Osteocyte (in vitro differentiated cells): Measurements from ENCODE around the gene CCDC170. TPM values are rescaled to one million over a fixed set of nuclear protein-coding genes. Genes with fewer than 3 reads are reported as not detected.

Experiments used
- DNase-seq: peaks from one replicate; pipeline ENCODE4 v3.0.0; 2021; ENCODE audit warnings: mixed read lengths; ENCODE audit not compliant: unreplicated experiment; ENCODE audit errors: extremely low spot score
- H3K27ac Mint-ChIP-seq: one replicate; pipeline ENCODE4 v1.8.0; 2021; ENCODE audit warnings: mild to moderate bottlenecking, mixed read lengths; ENCODE audit not compliant: unreplicated experiment
- H3K27me3 Mint-ChIP-seq: one replicate; pipeline ENCODE4 v1.8.0; 2021; ENCODE audit warnings: mixed read lengths; ENCODE audit not compliant: unreplicated experiment
- H3K36me3 Mint-ChIP-seq: one replicate; pipeline ENCODE4 v1.8.0; 2021; ENCODE audit warnings: mixed read lengths; ENCODE audit not compliant: unreplicated experiment
- H3K4me1 Mint-ChIP-seq: one replicate; pipeline ENCODE4 v1.8.0; 2021; ENCODE audit warnings: mixed read lengths; ENCODE audit not compliant: unreplicated experiment
- H3K4me3 Mint-ChIP-seq: one replicate; pipeline ENCODE4 v1.8.0; 2021; ENCODE audit warnings: mild to moderate bottlenecking, moderate library complexity, mixed read lengths; ENCODE audit not compliant: unreplicated experiment
- H3K9me3 Mint-ChIP-seq: one replicate; pipeline ENCODE4 v1.8.0; 2021; ENCODE audit warnings: mixed read lengths; ENCODE audit not compliant: unreplicated experiment
- CTCF ChIP-seq: fragments of 200-600 bp; sonication (generic); IDR thresholded peaks from 2 replicates; pipeline ENCODE4 v1.5.0; 2021; ENCODE audit warnings: antibody characterized with exemption, mild to moderate bottlenecking, moderate library complexity
- total RNA-seq: library from RNA; stranded (reverse); gene quantifications from 2 replicates; pipeline ENCODE4 v1.2.1, GENCODE V29; 2021

CCDC170 gene
- total RNA-seq, 1 donor from 2014 or later = 0.78 TPM

GRCh38 chr6:151534576-151534975, 40.8 kb downstream of the CCDC170 start:
- no peak for TF ChIP-seq CTCF
- Mint-ChIP-seq H3K36me3 (no peaks in the 10 kb centered on the region), H3K27me3 (no peaks in the 10 kb centered on the region), H3K4me1 (no peaks in the 10 kb centered on the region), H3K27ac (no peak overlapping the region), H3K4me3 (no peak overlapping the region), H3K9me3 (peaks cover 5% of the 10 kb centered on the region)
- DNase-seq = no peak

GRCh38 chr6:151535476-151536187, 41.8 kb downstream of the CCDC170 start:
- no peak for TF ChIP-seq CTCF
- Mint-ChIP-seq H3K27me3 (no peaks in the 10 kb centered on the region), H3K27ac (no peak overlapping the region), H3K4me1 (no peaks in the 10 kb centered on the region), H3K9me3 (peaks cover 9% of the 10 kb centered on the region), H3K4me3 (no peak overlapping the region), H3K36me3 (no peaks in the 10 kb centered on the region)
- no peak for DNase-seq

- no peak for DNase-seq
- no peaks in the 10 kb centered on the region for H3K36me3 Mint-ChIP-seq
- no peaks in the 10 kb centered on the region for H3K27me3 Mint-ChIP-seq
- H3K9me3 Mint-ChIP-seq = peaks cover 13% of the 10 kb centered on the region
- no peak overlapping the region for H3K27ac Mint-ChIP-seq
- no peak for TF ChIP-seq CTCF
- no peaks in the 10 kb centered on the region for H3K4me1 Mint-ChIP-seq
- no peak overlapping the region for H3K4me3 Mint-ChIP-seq
Measured at GRCh38 chr6:151536188-151536479, 42.3 kb downstream of the CCDC170 start.

- Mint-ChIP-seq H3K36me3 (no peaks in the 10 kb centered on the region), H3K9me3 (peaks cover 15% of the 10 kb centered on the region), H3K27me3 (no peaks in the 10 kb centered on the region), H3K27ac (no peak overlapping the region), H3K4me3 (no peak overlapping the region), H3K4me1 (no peaks in the 10 kb centered on the region)
- no peak for TF ChIP-seq CTCF
- DNase-seq = no peak
Measured at GRCh38 chr6:151537556-151537955, 43.7 kb downstream of the CCDC170 start.

GRCh38 chr6:151539506-151540268, 45.9 kb downstream of the CCDC170 start:
- DNase-seq = no peak
- Mint-ChIP-seq H3K9me3 (peaks cover 15% of the 10 kb centered on the region), H3K4me1 (no peaks in the 10 kb centered on the region), H3K27me3 (no peaks in the 10 kb centered on the region), H3K36me3 (no peaks in the 10 kb centered on the region), H3K4me3 (no peak overlapping the region), H3K27ac (no peak overlapping the region)
- no peak for TF ChIP-seq CTCF
